GM19099 (cell line): ENCODE data around the gene TULP4.

ENCODE experiments used
- POLR2A ChIP-seq: IDR thresholded peaks from 3 replicates; pipeline ENCODE4 v1.6.1; 2011; ENCODE audit warnings: low read depth; ENCODE audit not compliant: insufficient read length; ENCODE audit errors: extremely low read depth

Gene TULP4

GRCh38 chr6:158356586-158357546, 44.6 kb downstream of the TULP4 start:
- TF ChIP-seq POLR2A, result no peak

- TF ChIP-seq POLR2A, result no peak
Observed at GRCh38 chr6:158357570-158358216, 45.4 kb downstream of the TULP4 start.

- TF ChIP-seq POLR2A, result no peak
Observed at GRCh38 chr6:158358450-158359077, 46.3 kb downstream of the TULP4 start.

- TF ChIP-seq POLR2A, result no peak
Observed at GRCh38 chr6:158361068-158361467, 48.8 kb downstream of the TULP4 start.

DNA sequence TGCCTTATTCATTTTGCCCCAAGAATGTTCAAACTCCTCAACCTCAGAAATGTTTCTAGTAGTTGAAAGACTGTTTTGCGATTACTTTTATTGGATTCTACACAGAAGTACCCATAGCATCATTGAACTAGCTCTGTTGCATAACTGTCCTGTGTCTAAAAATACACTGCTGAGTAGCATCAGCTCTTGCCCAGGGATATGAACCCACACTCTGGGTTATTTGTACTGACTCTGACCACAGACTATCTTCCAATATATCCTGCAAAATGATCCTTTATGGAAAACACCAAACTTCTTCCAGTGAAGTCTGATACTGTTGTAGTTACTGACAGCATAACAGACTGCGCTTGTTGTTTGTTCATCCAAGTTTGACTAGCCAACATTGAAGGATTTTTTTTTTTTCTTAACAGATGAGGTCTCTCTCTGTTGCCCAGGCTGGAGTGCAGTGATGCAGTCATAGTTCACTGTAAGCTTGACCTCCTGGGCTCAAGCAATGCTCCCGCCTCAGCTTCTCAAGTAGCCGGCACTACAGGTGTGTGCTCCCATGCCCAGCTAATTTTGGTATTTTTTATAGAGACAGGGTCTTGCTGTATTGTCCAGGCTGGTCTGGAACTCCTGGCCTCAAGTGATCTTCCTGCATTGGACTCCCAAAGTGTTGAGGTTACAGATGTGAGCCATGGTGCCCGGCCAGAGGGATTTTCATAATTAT, 49.9 kb downstream of the TULP4 start:
- TF ChIP-seq POLR2A, result no peak

GRCh38 chr6:158366363-158366762, 54.1 kb downstream of the TULP4 start:
- no peak for TF ChIP-seq POLR2A

DNA sequence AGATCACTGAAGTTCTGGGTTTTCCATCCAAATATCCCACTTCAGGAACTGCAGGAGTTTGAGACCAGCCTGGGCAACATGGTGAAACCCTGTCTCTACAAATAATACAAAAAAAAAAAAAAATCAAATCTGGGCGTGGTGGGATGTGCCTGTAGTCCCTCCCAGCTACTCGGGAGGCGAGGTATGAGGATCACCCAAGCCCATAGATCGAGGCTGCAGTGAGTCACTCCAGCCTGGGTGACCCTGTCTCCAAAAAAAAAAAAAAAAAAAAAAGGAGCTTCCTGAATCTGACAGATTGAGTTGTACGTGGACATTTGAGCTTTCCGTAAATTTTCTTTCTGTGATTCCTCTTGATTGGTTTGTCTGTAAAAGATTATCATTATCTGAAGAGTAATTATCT, 55.6 kb downstream of the TULP4 start:
- no peak for TF ChIP-seq POLR2A

GRCh38 chr6:158369241-158369640, 57.0 kb downstream of the TULP4 start:
- no peak for TF ChIP-seq POLR2A

DNA sequence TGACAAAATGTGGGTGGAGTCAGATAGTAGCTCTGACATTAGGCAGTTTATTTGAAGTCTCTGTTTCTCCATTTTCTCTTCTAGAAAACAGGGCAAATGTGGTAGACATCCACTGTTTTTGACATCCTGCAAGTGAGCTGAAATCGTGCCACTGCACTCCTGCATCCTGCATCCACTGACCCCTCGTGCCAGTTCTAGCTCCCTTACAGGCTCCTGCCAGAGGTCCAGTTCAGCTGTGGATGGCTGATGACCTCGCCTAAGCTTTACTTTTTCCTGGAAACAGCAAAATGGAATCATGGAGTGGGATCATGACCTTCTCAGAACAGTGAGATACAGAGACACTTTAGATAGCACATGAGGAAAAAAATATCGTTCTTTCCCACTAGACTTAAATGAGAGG, 58.5 kb downstream of the TULP4 start:
- no peak for TF ChIP-seq POLR2A

- TF ChIP-seq POLR2A, result no peak
Observed at GRCh38 chr6:158371261-158371660, 59.0 kb downstream of the TULP4 start.

- no peak for TF ChIP-seq POLR2A
Observed at GRCh38 chr6:158372574-158372973, 60.3 kb downstream of the TULP4 start.

DNA sequence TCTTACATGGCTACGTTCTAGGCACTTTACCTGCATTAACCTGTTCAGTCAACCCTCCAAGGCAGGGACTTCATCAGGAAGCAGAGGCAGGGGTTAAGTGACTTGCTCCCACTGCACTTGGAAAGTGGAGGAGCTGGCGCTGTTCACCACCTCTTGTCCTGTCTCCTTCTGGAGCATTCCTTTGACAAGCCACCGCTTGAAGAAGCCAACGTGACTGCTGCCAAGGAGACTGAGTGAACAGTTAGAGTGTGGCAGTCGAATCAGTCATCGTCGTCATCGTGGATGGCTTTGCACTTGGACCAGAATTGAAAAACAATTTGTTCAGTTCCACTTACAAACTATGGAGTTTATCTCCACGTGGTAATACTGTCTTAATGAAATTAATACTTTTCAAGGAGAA, 60.9 kb downstream of the TULP4 start:
- TF ChIP-seq POLR2A, result no peak

DNA sequence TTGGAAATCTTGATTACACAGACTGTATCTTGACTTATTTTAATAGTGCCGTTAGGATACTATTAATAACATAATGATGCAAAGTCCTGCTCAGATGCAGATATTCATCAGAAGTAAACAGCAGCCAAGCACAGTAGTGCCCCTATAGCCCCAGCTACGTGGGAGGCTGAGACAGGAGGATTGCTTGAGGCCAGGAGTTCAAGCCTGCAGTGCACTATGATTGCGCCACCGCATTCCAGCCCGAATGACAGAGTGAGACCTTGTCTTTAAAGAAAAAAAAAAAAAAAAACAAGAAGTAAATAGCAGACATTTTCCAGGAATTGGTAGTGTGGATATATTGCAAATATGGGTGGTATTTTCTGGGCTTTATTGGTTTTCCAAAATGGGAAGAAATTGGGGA, 61.8 kb downstream of the TULP4 start:
- TF ChIP-seq POLR2A, result no peak

- TF ChIP-seq POLR2A, result no peak
Observed at GRCh38 chr6:158376631-158377081, 64.4 kb downstream of the TULP4 start.

GRCh38 chr6:158377860-158378259, 65.6 kb downstream of the TULP4 start:
- TF ChIP-seq POLR2A, result no peak
